Hepatocyte (in vitro differentiated cells): ENCODE measurements around the gene ANO6.

Experiments used
- CTCF ChIP-seq: fragments of 200-600 bp; sonication (generic); IDR thresholded peaks from 2 replicates; pipeline ENCODE4 v1.5.1; 2016; ENCODE audit warnings: antibody characterized with exemption, mild to moderate bottlenecking; ENCODE audit not compliant: poor library complexity
- EZH2 ChIP-seq: fragments of 200-600 bp; sonication (generic); IDR thresholded peaks from 2 replicates; pipeline ENCODE4 v1.6.1; 2016; ENCODE audit warnings: antibody characterized with exemption, mild to moderate bottlenecking, borderline replicate concordance
- EZH2phosphoT487 ChIP-seq: fragments of 200-600 bp; sonication (generic); IDR thresholded peaks from one replicate; pipeline ENCODE4 v1.6.1; 2018; ENCODE audit warnings: antibody characterized with exemption, mild to moderate bottlenecking, low read depth, moderate library complexity; ENCODE audit not compliant: unreplicated experiment, severe bottlenecking

GRCh38 chr12:45402288-45402687 is 186.4 kb downstream of the ANO6 start:
- TF ChIP-seq EZH2 (no peak), CTCF (no peak), EZH2phosphoT487 (no peak)
